Measurements from ENCODE around the gene RO60. TPM values are rescaled to one million over a fixed set of nuclear protein-coding genes. Genes with fewer than 3 reads are reported as not detected.

RO60 gene
- total and polyA plus RNA-seq, 2 of the 13 experiments (the other 11 are each of a cell fraction or from before 2014, with no cell fraction given), result 20.3 to 53.7 TPM

DNA sequence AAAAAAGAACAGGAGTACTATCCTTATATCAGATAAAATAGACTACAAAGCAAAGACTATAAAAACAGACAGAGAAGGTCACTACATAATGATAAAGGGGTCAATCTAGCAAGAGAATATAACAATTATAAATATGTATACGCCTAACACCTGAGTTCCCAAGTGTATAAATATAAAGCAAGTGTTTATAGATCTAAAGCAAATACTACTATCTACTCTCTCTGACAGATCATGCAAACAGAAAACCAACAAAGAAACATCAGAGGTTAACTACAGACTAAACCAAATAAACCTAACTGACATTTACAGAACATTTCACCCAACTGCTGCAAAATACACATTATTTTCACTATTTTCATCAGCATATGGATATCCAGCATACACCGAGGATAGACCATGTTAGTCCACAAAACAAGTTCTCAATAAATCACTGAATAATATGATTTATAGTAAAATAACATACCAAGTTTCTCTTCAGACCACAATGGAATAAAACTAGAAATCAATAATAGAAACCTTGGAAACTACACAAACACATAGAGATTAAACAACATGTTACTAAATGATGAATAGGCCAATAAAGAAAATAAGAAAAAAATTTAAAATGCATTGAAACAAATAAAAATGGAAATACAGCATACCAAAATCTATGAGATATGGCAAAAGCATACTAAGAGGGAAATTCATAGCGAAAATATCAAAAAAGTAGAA is 22.9 kb upstream of the RO60 start (continued):
- TF ChIP-seq, protein P1, sequence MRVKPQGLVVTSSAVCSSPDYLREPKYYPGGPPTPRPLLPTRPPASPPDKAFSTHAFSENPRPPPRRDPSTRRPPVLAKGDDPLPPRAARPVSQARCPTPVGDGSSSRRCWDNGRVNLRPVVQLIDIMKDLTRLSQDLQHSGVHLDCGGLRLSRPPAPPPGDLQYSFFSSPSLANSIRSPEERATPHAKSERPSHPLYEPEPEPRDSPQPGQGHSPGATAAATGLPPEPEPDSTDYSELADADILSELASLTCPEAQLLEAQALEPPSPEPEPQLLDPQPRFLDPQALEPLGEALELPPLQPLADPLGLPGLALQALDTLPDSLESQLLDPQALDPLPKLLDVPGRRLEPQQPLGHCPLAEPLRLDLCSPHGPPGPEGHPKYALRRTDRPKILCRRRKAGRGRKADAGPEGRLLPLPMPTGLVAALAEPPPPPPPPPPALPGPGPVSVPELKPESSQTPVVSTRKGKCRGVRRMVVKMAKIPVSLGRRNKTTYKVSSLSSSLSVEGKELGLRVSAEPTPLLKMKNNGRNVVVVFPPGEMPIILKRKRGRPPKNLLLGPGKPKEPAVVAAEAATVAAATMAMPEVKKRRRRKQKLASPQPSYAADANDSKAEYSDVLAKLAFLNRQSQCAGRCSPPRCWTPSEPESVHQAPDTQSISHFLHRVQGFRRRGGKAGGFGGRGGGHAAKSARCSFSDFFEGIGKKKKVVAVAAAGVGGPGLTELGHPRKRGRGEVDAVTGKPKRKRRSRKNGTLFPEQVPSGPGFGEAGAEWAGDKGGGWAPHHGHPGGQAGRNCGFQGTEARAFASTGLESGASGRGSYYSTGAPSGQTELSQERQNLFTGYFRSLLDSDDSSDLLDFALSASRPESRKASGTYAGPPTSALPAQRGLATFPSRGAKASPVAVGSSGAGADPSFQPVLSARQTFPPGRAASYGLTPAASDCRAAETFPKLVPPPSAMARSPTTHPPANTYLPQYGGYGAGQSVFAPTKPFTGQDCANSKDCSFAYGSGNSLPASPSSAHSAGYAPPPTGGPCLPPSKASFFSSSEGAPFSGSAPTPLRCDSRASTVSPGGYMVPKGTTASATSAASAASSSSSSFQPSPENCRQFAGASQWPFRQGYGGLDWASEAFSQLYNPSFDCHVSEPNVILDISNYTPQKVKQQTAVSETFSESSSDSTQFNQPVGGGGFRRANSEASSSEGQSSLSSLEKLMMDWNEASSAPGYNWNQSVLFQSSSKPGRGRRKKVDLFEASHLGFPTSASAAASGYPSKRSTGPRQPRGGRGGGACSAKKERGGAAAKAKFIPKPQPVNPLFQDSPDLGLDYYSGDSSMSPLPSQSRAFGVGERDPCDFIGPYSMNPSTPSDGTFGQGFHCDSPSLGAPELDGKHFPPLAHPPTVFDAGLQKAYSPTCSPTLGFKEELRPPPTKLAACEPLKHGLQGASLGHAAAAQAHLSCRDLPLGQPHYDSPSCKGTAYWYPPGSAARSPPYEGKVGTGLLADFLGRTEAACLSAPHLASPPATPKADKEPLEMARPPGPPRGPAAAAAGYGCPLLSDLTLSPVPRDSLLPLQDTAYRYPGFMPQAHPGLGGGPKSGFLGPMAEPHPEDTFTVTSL (CRISPR knock-in tag; IDR thresholded peaks at IDR 0.05; ENCODE audit: borderline replicate concordance), result peak; percentile 64; the same call in 1 of the 2 replicates
- TF ChIP-seq PHF5A (CRISPR knock-in tag; IDR thresholded peaks at IDR 0.05; ENCODE audit: low read depth, unreplicated experiment) (no peak), SAP130 (CRISPR knock-in tag; IDR thresholded peaks at IDR 0.05; ENCODE audit: low read depth) (peak; percentile 45; the same call in 1 of the 2 replicates), CREM (IDR thresholded peaks at IDR 0.05) (0 out of 2 replicates have a peak, but pooled peaks have one; percentile 28), CREM (CRISPR knock-in tag; IDR thresholded peaks at IDR 0.05) (no peak), IRX3 (CRISPR knock-in tag; IDR thresholded peaks at IDR 0.05; ENCODE audit: borderline replicate concordance, low read depth) (no peak), ZNF850 (CRISPR knock-in tag; conservative IDR thresholded peaks at IDR 0.05) (no peak), SP5 (CRISPR knock-in tag; IDR thresholded peaks at IDR 0.05; ENCODE audit: borderline replicate concordance, low read depth) (no peak), GATAD2A (CRISPR knock-in tag; IDR thresholded peaks at IDR 0.05) (peak; percentile 39; the same call in 1 of the 2 replicates), FOXJ3 (CRISPR knock-in tag; IDR thresholded peaks at IDR 0.05; ENCODE audit: borderline replicate concordance) (peak; percentile 54; the same call in 1 of the 2 replicates), PAXIP1 (CRISPR knock-in tag; conservative IDR thresholded peaks at IDR 0.05) (peak; percentile 58), ZNF609 (CRISPR knock-in tag; IDR thresholded peaks at IDR 0.05; ENCODE audit: borderline replicate concordance) (peak; percentile 49; the same call in 1 of the 2 replicates), NR2F6 (IDR thresholded peaks at IDR 0.05) (peak; percentile 61), NR2F6 (CRISPR knock-in tag; IDR thresholded peaks at IDR 0.05) (peak; percentile 49; the same call in 1 of the 2 replicates)

Data from HepG2 (cell line).